GM23248 (cell line): Measurements from ENCODE around the gene APOOL. TPM values are rescaled to one million over a fixed set of nuclear protein-coding genes. Genes with fewer than 3 reads are reported as not detected.

ENCODE experiments used
- DNase-seq: peaks from one replicate; pipeline ENCODE4 v3.0.0-alpha.2; 2015
- H2AFZ ChIP-seq: fragments of 200-600 bp; sonication (generic); 2 replicates; pipeline ENCODE4 v1.6.1; 2016; ENCODE audit warnings: antibody characterized with exemption
- H3F3A ChIP-seq: fragments of 200-600 bp; sonication (generic); 2 replicates; pipeline ENCODE4 v1.6.1; 2016; ENCODE audit warnings: mild to moderate bottlenecking, antibody characterized with exemption, mixed run types; ENCODE audit not compliant: insufficient read depth
- H3K27ac ChIP-seq: fragments of 200-600 bp; sonication (generic); 2 replicates; pipeline ENCODE4 v1.5.1; 2016; ENCODE audit warnings: mild to moderate bottlenecking
- H3K27me3 ChIP-seq: fragments of 200-600 bp; sonication (generic); replicated peaks from 2 replicates; pipeline ENCODE4 v1.6.1; 2016; ENCODE audit warnings: mild to moderate bottlenecking; ENCODE audit not compliant: insufficient read depth
- H3K36me3 ChIP-seq: fragments of 200-600 bp; sonication (generic); 2 replicates; pipeline ENCODE4 v1.6.1; 2016; ENCODE audit warnings: low read depth, mild to moderate bottlenecking
- H3K4me1 ChIP-seq: fragments of 200-600 bp; sonication (generic); 2 replicates; pipeline ENCODE4 v1.6.1; 2016; ENCODE audit warnings: mild to moderate bottlenecking; ENCODE audit not compliant: insufficient read depth
- H3K4me2 ChIP-seq: fragments of 200-600 bp; sonication (generic); one replicate; pipeline ENCODE4 v1.6.1; 2016; ENCODE audit warnings: mild to moderate bottlenecking; ENCODE audit not compliant: unreplicated experiment
- H3K4me3 ChIP-seq: fragments of 200-600 bp; sonication (generic); 2 replicates; pipeline ENCODE4 v1.5.1; 2016; ENCODE audit warnings: mild to moderate bottlenecking
- H3K79me2 ChIP-seq: fragments of 200-600 bp; sonication (generic); 2 replicates; pipeline ENCODE4 v1.6.1; 2016; ENCODE audit warnings: mild to moderate bottlenecking; ENCODE audit not compliant: insufficient read depth
- H3K9ac ChIP-seq: fragments of 200-600 bp; sonication (generic); 2 replicates; pipeline ENCODE4 v1.6.1; 2016; ENCODE audit warnings: mild to moderate bottlenecking
- H3K9me2 ChIP-seq: fragments of 200-600 bp; sonication (generic); 2 replicates; pipeline ENCODE4 v1.6.1; 2016; ENCODE audit warnings: mixed run types, mild to moderate bottlenecking, moderate library complexity; ENCODE audit not compliant: insufficient read depth
- H3K9me3 ChIP-seq: fragments of 200-600 bp; sonication (generic); one replicate; pipeline ENCODE4 v1.6.1; 2017; ENCODE audit warnings: low read depth
- H4K20me1 ChIP-seq: fragments of 200-600 bp; sonication (generic); 2 replicates; pipeline ENCODE4 v1.6.0; 2016; ENCODE audit not compliant: insufficient read depth
- EZH2 ChIP-seq: fragments of 200-600 bp; sonication (generic); IDR thresholded peaks from 2 replicates; pipeline ENCODE4 v1.6.1; 2018; ENCODE audit warnings: antibody characterized with exemption, mild to moderate bottlenecking; ENCODE audit not compliant: insufficient read depth, poor library complexity, severe bottlenecking
- EZH2phosphoT487 ChIP-seq: fragments of 200-600 bp; sonication (generic); IDR thresholded peaks from 2 replicates; pipeline ENCODE4 v1.6.1; 2018; ENCODE audit warnings: antibody characterized with exemption, moderate library complexity, mild to moderate bottlenecking, low read depth; ENCODE audit not compliant: insufficient read depth
- WGBS, 2 experiments: methylation state at CpG; one replicate each; pipeline ENCODE4 v1.1.6; 2015 to 2017; ENCODE audit warnings: low lambda C conversion rate in 2 of 2, low coverage in 1 of 2; ENCODE audit errors: missing lambda C conversion rate in 2 of 2; 5-methylcytosine and 5-hydroxymethylcytosine counted together
- in situ Hi-C: fragments of 300-500 bp; cut with MboI; formaldehyde crosslinking; loops from 2 replicates; pipeline ENCODE4 v1.15.0; 2020
- polyA plus RNA-seq: library from polyadenylated mRNA; unstranded; fragments of >200 nt; fragmentation: Nextera tagmentation; extraction: Ambion mirVana; gene quantifications from 2 replicates; pipeline ENCODE4 v1.2.1, GENCODE V29; 2016
- total RNA-seq: library from RNA; depleted of rRNA; stranded (reverse); fragments of >200 nt; shearing (Covaris generic); gene quantifications from 2 replicates; pipeline ENCODE4 v1.2.3, GENCODE V29; 2014; rRNA removed

The APOOL gene
- total and polyA plus RNA-seq, 2 experiments from 2014 or later, result 5.8 to 11.3 TPM

DNA sequence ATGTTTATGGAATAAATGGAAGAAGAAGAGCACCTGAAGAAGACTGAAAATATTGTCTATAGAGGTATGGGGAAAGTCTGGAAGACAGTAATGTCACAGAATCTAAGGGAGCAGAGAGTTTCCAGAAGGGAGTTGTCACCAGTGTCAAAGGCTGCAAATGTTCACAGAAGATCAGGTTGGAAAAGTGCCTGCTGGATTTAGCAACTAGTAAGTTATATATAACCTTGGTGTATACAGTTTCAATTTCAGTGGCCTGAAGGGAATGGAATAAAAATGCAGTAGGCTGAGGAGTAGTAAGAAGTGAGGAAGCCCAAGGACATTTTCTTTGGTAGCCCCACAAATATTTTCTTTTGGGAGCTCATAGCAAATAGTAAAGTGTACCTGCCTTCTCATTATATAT is 132.7 kb downstream of the APOOL start:
- Histone ChIP-seq H3K9ac (no peak overlapping the region), H3F3A (no peaks in the 10 kb centered on the region), H3K79me2 (no peaks in the 10 kb centered on the region), H3K9me2 (no peaks in the 10 kb centered on the region), H3K36me3 (no peaks in the 10 kb centered on the region), H3K27me3 (no peaks in the 10 kb centered on the region), H2AFZ (no peak overlapping the region), H4K20me1 (no peaks in the 10 kb centered on the region), H3K27ac (no peak overlapping the region), H3K9me3 (no peaks in the 10 kb centered on the region), H3K4me2 (no peak overlapping the region), H3K4me3 (no peak overlapping the region), H3K4me1 (no peaks in the 10 kb centered on the region)
- TF ChIP-seq EZH2phosphoT487 (no peak), EZH2 (no peak)
- no peak for DNase-seq
- in situ Hi-C loops, result no loop called here

DNA sequence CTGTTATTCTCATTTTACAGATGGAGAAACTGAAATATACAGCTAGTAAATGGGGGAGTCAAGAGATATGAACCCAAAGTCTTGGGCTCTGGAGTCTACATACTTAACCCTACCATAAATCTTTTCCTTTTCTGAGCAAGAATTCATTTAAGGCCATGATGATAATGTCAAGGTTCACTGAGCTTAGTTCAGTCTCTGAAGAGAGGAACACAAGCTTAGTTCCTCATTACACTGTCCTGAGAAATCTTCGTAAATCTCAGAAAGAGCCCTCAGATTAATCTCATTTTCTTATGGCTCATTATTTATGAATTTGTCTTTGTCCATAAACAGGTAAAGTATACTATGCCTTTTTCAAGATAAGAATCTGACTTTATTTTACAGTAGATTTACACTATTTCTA is 135.7 kb downstream of the APOOL start:
- Histone ChIP-seq H3K9ac (no peak overlapping the region), H3K27me3 (no peaks in the 10 kb centered on the region), H3K9me3 (no peaks in the 10 kb centered on the region), H3K79me2 (no peaks in the 10 kb centered on the region), H3K4me3 (no peak overlapping the region), H2AFZ (no peak overlapping the region), H3K4me1 (no peaks in the 10 kb centered on the region), H3K9me2 (no peaks in the 10 kb centered on the region), H4K20me1 (no peaks in the 10 kb centered on the region), H3K27ac (no peak overlapping the region), H3K36me3 (no peaks in the 10 kb centered on the region), H3K4me2 (no peak overlapping the region), H3F3A (no peaks in the 10 kb centered on the region)
- TF ChIP-seq EZH2phosphoT487 (no peak), EZH2 (no peak)
- no peak for DNase-seq
- WGBS, 2 experiments, result 14 to 20% methylated on average over 1 of the region's 1 CpG
- in situ Hi-C loops, result no loop called here

- Histone ChIP-seq H3K9me2 (no peaks in the 10 kb centered on the region), H3K9me3 (no peaks in the 10 kb centered on the region), H3K4me3 (no peak overlapping the region), H3F3A (no peaks in the 10 kb centered on the region), H3K9ac (no peak overlapping the region), H3K4me1 (no peaks in the 10 kb centered on the region), H3K27me3 (no peaks in the 10 kb centered on the region), H3K27ac (no peak overlapping the region), H2AFZ (no peak overlapping the region), H3K79me2 (no peaks in the 10 kb centered on the region), H3K4me2 (no peak overlapping the region), H4K20me1 (no peaks in the 10 kb centered on the region), H3K36me3 (no peaks in the 10 kb centered on the region)
- TF ChIP-seq EZH2 (no peak), EZH2phosphoT487 (no peak)
- 0% methylated on average over 1 of the region's 1 CpG for WGBS, 2 experiments
- in situ Hi-C loops, result no loop called here
- no peak for DNase-seq
Measured at GRCh38 chrX:85140964-85141363, 137.3 kb downstream of the APOOL start.

Other genes with a start within 250 kb of the APOOL start
- not detected in 2 replicates for gene SATL1, start 239.9 kb downstream of the APOOL start, total RNA-seq
- gene SATL1, start 239.9 kb downstream of the APOOL start, polyA plus RNA-seq, result not detected in 2 replicates
- gene ZNF711, start 240.1 kb downstream of the APOOL start, total RNA-seq, result 0.38 and 0.43 TPM in 2 replicates
- gene ZNF711, start 240.1 kb downstream of the APOOL start, polyA plus RNA-seq, result 0.20 and 0.29 TPM in 2 replicates